HG03103 (cell line): ENCODE results near the gene RECQL5.
A peak's percentile ranks its signal among the peaks of the same experiment; 100 is the strongest.

Experiments
- ATAC-seq: cut with Tn5 transposase; IDR thresholded peaks from one replicate; pipeline ENCODE4 v1.9.1; 2021; ENCODE audit warnings: low read depth; ENCODE audit not compliant: unreplicated experiment

RECQL5 gene

GRCh38 chr17:75666959-75667790 lies at the start of gene RECQL5, which contains the start of gene SAP30BP:
Gene RECQL5 (minus strand): TSS chr17:75667154. CDS start chr17:75666557, 597 bp downstream.
Gene SAP30BP (plus strand): TSS chr17:75667338. CDS start chr17:75667373, 35 bp downstream.
- ATAC-seq: peak; percentile 79

GRCh38 chr17:75712446-75712845 lies 45.5 kb upstream of the RECQL5 start:
- ATAC-seq: no peak

DNA sequence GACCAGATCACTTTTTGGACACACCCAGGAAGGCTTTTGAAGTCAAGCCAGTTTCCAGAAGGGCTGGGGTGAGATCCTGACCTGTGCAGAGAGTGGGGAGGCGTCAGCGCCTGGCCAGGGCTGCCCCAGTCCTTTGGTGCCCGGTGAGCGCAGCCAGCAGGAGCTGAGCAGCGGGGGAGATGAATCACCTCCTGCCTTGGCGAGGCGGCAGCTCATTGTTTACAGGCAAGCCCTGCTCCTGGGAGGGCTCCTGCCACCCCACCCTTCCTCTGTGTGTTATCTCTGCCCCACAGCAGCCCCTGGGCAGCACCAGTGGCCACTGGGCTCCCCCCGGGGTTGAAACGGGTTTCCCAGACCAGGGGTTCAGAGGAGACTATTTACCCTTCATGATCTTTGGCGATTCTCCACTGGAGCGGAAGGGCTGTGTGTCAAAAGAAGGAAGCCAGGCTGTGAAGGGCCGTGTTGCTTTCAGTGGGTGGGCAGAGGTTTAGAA lies 40.2 kb upstream of the RECQL5 start:
- no peak for ATAC-seq

DNA sequence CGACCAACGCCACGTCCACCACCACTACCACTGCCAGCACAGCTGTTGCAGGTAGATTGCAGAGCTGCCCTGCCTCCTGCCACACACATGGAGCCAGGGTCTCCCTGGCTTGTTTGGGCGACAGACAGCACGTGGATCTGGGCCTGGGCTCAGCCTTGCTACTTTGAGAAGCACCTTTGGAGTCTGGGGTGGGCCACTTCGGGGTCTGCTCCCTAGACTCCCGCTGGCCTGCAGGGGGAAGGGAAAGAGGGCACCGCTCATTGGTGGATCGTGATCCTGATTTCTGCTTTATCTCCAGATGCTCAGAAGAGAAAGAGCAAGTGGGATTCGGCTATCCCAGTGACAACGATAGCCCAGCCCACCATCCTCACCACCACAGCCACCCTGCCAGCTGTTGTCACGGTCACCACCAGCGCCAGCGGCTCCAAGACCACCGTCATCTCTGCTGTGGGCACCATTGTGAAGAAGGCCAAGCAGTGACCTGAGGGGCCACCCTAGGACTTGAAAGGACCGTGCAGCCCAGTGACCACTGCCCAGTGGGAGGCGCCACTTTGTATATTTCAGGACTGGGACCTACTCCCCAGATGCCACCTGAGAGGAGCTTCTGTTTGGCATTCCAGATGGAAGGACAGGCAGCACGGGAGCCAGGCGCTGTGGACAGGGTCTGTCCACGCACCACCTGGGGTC lies 39.2 kb upstream of the RECQL5 start:
- no peak for ATAC-seq

DNA sequence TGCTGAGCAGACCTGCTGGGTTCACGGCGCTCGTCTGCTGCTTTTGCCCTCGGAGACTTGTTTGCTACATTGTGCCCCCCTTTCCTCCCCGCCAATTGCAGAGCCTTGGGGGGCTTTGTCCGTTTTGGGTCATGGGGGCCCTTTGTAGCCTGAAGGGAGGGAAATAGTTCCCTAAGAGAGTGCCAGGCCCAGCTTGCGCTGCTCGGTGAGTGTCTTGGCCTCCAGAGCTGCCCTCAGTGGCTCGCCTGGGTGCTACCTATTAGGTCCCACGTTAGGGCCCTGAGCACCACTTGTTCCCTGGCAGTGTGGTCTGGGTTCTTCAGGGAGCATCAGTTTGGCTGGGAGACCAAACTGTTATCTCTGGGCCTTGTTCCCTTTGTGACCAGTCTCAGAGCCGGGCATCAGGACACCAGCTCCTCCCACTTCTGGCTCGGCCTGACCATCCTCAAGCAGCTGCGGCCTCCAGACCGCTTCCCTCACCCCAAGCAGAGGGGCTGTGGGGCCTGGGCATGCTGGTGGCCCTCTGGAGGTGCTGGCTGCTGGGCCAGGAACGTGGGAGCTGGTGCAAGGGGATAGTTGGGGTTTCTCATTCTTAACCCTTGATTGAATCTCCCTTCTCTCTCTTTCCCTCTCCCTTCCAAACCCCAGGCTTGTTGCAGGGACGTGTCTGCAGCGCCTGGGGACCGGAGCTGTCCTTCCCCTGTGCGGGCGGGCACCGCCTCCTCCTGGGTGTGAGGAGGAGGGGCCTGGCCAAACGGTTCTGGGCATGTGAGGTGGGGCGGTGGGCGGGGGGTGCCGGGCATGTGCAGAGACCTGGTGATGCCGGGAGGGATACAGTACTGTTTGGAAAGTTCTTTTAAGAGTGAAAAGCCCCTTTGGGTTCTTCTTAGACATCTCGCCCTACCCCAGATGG lies 38.3 kb upstream of the RECQL5 start:
- no peak for ATAC-seq

- ATAC-seq: no peak
Measured at GRCh38 chr17:75703591-75703990, 36.6 kb upstream of the RECQL5 start.

DNA sequence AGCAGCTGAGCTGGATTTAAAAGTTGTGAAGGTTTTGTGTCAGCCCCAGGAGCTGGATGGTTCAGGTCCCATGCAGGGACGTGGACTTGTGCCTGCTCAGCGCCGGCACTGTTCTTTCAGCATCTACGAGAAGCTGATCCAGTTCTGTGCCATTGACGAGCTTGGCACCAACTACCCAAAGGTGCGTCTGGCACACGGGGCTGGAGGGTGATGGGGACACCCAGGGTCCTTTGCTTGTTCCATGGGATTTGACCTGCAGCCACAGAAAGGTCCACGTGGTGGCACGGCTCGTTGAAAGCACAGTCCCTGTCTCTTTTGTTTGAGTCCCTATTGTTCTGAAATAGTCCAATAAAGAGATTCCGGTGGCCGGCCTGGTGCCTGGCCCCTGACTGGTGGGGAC lies 36.2 kb upstream of the RECQL5 start:
- no peak for ATAC-seq

DNA sequence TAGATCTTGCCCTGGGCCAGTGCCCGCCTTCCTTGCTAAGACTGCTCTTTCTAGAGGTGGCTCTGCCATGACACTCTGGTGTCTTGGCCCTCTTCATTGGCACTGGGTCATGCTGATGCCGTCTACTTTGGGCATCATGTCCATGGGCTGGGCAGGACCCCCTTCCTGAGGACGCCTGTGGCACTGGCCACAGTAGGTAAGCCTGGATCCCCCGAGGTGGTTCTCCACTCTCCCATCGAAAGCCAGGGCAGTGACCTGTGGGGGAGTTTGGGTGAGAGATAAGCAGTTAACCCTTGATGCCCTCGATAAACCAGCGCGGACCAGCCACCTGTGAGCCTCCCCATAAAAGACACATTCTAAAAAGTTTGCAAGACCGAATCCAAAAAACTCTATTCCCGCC lies 34.3 kb upstream of the RECQL5 start:
- no peak for ATAC-seq

DNA sequence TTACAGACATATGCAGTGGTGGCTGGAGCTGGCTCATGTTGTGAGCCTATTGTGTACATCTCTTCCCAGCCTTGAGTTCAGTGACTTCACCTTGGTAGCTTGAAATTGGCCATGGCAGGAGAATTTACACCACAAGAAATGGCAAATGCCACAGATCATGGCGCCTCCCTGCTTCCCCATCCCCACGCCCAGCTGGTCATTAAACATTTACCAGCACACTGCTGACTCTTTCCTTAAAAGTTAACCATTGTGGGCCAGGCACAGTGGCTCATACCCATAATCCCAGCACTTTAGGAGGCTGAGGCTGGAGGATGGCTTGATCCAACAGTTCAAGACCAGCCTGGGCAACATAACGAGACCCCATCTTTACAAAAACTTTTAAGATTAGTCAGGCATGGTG lies 31.7 kb upstream of the RECQL5 start:
- no peak for ATAC-seq

DNA sequence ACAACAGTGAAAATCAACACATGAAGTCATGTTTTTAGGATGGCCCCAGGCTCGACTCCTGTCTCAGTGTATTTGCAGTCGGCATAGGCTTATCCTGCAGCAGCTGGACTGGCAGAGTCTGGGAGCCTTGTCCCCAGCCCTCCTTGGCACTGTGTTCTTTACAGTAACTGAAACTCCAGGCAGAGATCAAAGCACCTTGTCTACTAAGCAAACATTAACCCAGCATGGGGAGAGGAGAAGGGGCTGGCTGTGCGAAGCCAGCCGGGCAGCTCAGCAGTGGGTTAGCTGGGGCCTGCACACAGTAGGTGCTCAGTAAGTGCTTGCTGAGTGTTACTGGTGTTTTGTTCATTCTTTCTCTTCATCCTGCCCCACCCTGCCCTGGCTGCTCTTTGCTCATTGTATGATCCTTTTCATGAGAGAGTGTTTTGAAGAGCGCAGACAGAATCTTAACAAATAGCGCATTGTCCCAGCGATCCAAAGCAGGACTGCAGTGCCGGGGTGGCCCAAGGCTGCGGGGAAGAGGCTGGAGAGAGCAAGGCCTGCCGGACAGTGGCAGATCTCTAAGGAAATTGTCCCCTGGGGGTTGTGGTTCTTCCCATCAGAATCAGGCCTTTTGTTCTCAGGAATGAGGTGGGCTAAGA lies 30.8 kb upstream of the RECQL5 start:
- ATAC-seq: no peak

DNA sequence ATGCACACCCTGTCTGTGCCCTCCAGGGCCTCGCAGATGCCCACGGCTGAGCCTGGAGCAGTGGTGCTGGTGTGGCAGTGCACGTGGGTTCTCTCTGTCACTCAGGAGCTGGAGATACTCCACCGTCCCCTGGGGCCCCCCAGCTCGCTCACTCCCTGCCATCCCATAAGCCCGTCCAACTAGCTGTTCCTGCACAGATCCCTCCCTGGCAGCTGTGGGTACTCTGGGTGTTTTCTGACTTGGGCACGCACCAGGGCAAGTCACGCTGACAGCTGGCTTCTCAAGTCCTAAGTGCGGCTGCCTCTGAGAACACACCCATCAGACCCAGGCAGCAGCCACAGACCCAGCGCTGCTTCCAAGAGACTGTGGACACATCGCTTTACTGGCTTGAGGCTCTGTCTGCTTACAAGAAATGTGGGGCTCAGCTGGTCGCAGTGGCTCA lies 28.9 kb upstream of the RECQL5 start:
- no peak for ATAC-seq

DNA sequence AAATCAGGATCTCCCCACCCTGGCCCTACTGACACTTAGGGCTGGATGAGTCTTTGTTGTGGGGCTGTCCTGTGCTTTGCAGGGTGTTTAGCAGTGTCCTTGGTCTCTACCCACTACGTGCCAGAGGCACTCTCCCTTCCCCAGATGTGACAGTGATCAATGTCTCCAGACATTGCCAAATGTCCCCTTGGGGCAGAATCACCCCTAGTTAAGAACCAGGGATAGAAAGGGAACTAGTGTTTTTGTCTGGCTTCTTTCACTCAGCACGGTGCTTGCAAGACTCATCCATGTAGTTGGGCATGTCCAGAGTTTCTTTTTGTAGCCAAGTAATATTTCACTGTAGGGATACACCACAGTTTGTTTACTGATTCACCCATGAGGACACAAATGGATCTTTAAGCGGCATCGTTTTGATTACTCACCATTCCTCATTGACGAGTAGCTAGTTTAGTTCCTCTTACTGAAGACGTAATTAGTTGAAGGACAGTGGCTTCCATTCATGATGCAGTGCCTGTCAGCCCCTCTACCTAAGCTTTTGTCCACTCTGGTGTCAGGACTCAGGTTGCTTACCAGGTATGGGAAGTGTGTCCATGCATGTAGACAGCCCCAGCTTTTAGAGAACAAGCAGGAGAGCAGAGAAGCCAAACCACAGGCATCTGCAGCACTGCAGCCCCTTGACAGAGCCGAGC lies 28.3 kb upstream of the RECQL5 start:
- no peak for ATAC-seq

DNA sequence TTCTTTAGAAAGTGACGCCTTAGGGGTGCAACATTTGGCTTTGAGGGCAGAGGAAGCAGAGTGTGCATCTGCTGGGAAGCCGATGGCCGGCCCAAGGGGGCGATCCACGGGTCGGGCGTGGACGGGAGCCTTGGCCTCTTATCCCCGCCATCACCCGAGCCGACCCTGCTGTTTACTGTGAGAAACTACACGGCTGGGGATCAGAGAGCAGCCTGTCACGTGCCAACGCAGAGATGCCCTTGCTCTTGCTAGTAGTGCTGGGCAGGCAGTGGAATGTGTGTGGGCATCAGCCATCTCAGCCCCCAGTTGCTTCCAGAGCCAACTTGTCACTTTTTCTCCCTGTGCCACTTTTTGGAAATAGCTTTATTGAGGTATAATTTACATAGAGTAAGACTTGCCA lies 27.6 kb upstream of the RECQL5 start:
- ATAC-seq: no peak

DNA sequence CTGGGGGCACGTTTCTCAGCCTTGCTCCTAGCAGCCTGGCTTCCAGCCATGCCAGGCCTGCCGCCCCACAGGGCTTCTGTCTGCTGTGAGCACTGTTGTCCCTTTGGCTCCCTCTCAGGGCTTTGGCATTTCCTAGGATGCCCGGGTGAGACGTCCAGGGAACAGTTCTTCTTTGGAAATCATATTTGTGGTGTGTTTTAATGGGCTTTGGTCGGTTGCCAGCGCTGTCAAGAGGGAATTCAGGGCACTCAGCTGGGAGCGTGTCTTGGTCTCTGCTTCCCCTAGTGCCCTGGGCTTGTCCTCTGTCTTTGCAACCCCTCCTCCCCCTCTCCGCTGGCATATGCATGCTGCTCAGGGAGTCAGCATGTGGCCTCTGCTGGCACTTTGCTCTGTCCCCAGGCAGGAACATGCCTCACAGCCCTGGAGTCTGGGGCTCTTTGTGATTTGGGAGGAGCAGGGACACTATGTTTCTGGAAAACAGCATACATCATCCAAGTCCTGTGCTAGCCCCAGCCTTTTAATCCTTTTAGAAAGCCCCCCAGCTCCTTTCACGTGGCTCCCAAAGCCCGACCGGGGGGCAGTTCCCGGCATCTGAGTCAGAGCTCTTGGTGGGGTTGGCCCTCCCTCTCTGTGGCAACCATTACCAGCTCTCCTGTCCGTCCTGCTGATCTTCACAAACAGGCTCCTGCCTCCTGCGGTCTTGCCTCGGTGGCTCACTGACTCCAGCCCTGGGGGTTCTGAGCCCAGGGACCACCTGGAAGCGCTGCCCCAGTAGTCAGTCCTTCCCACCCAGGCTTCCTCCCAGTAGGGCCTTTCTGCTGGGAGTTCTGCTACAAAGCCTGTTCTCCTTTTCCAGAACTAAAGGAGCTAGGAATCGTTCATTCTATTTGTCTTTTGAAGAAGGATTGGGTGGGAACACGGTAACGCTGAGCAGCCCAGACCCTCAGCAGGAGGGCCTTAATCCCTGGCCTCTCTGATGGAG lies 26.8 kb upstream of the RECQL5 start:
- ATAC-seq: no peak

GRCh38 chr17:75692976-75693375 lies 26.0 kb upstream of the RECQL5 start:
- no peak for ATAC-seq

DNA sequence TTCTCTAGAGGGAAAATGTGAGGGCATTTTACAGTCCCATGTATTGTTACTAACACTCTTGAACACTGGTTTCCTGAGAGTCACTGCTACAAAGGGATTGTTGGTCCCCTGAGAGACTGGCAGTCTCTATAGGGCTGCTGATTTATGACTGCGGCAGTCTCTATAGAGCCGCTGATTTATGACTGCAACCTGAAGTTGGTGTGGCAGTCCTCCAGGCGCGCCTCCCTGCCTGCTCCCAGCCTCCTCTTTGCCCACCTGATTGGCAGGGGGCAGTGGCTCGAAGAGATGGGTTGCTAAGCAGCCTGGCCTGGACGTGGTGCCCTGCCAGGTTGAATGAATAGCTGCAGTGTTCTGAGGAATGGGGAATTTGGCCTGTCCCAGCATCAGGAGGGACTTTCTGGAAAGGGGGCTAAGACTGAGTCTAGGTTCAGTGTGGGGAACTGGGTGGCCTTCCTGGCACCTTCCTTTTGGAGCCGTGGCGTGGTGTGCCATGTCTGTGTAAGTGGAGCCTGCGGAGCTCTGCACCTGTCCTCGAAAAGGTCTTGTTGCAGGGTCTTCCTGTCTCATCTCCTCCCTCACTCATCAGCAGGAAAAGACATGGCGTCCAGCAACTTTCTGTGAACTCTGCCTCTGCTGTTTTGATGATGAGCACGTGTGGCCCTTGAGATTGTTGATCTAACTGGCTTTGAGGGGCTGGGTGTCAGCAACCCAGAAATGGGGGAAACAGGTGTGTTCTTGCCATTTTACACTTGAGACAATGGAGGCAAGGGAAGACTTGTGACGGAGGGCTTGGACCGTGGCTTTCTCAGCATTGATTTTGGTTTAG lies 25.1 kb upstream of the RECQL5 start:
- ATAC-seq: no peak

DNA sequence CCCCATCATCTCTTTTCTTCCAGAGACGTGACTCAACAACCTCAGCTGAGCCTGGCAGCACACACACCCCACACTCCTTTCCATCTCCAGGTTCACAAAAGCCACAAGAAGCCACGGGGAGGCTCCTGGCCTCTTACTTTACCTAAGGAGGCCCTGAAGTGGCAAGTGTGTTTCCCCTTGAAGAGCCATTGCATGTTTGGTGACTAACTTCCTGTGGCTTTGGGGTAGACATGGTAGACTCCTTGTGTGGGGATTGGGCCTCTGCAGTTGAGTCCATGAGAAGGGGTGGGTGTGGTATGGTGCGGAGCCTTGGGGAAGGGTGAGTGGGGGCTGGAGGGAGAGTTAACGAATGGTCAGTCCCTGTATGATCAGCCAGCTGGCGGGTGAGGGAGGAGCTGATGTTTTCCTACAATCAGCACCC lies 24.4 kb upstream of the RECQL5 start:
- no peak for ATAC-seq
